ENCODE results near the gene KIAA1671. TPM values are rescaled to one million over a fixed set of nuclear protein-coding genes. Genes with fewer than 3 reads are reported as not detected.

Gene KIAA1671
- total and polyA plus RNA-seq, 2 of the 13 experiments (the other 11 are each of a cell fraction or from before 2014, with no cell fraction given) = 13.5 to 13.6 TPM

GRCh38 chr22:24951942-24952836 lies at the start of gene KIAA1671 (continued):
- TF ChIP-seq ZNF550 (CRISPR knock-in tag; IDR thresholded peaks at IDR 0.05; ENCODE audit: borderline replicate concordance) (no peak), NFATC3 (CRISPR knock-in tag; IDR thresholded peaks at IDR 0.05) (no peak), ZNF232 (CRISPR knock-in tag; IDR thresholded peaks at IDR 0.05; ENCODE audit: borderline replicate concordance) (peak; percentile 19; the same call in 1 of the 2 replicates), SATB2 (CRISPR knock-in tag; IDR thresholded peaks at IDR 0.05) (no peak), MTA1 (CRISPR knock-in tag; IDR thresholded peaks at IDR 0.05; ENCODE audit: borderline replicate concordance) (no peak), ZSCAN12 (CRISPR knock-in tag; IDR thresholded peaks at IDR 0.05) (no peak), JUN (CRISPR knock-in tag; IDR thresholded peaks at IDR 0.05) (0 out of 2 replicates have a peak, but pooled peaks have one; percentile 50), ZMYM2 (CRISPR knock-in tag; IDR thresholded peaks at IDR 0.05) (peak; percentile 88), PRDM10 (CRISPR knock-in tag; IDR thresholded peaks at IDR 0.05; ENCODE audit: low read depth) (no peak), EP300 (IDR thresholded peaks at IDR 0.05; ENCODE audit: low read depth in 2 of 2, low read length in 2 of 2) (no peak), EP300 (CRISPR knock-in tag; IDR thresholded peaks at IDR 0.05; ENCODE audit: borderline replicate concordance) (no peak), ZBTB38 (CRISPR knock-in tag; IDR thresholded peaks at IDR 0.05) (0 out of 2 replicates have a peak, but pooled peaks have one; percentile 64), ZNF17 (CRISPR knock-in tag; IDR thresholded peaks at IDR 0.05) (no peak), ZFP36L1 (CRISPR knock-in tag; IDR thresholded peaks at IDR 0.05) (no peak), MAX (IDR thresholded peaks at IDR 0.05) (peak; percentile 78), ZSCAN20 (CRISPR knock-in tag; IDR thresholded peaks at IDR 0.05; ENCODE audit: borderline replicate concordance) (peak; percentile 68; the same call in 1 of the 2 replicates), ZNF644 (CRISPR knock-in tag; IDR thresholded peaks at IDR 0.05; ENCODE audit: low read depth) (no peak), ZNF839 (CRISPR knock-in tag; IDR thresholded peaks at IDR 0.05; ENCODE audit: borderline replicate concordance) (no peak), HDAC2 (CRISPR knock-in tag; IDR thresholded peaks at IDR 0.05) (no peak), KMT2B (CRISPR knock-in tag; IDR thresholded peaks at IDR 0.05) (no peak), ZBTB3 (CRISPR knock-in tag; IDR thresholded peaks at IDR 0.05; ENCODE audit: borderline replicate concordance, low read depth) (no peak), HOXA5 (CRISPR knock-in tag; IDR thresholded peaks at IDR 0.05) (peak; percentile 29; the same call in 1 of the 2 replicates), IRX3 (CRISPR knock-in tag; IDR thresholded peaks at IDR 0.05; ENCODE audit: borderline replicate concordance, low read depth) (no peak), ZNF124 (CRISPR knock-in tag; IDR thresholded peaks at IDR 0.05) (no peak; the same call in 1 of the 2 replicates), ZNF841 (CRISPR knock-in tag; IDR thresholded peaks at IDR 0.05; ENCODE audit: borderline replicate concordance) (no peak), NFIC (IDR thresholded peaks at IDR 0.05; ENCODE audit: low read length) (no peak), ATF3 (CRISPR knock-in tag; IDR thresholded peaks at IDR 0.05) (no peak), KLF11 (CRISPR knock-in tag; IDR thresholded peaks at IDR 0.05) (no peak)
